Small intestine (tissue), 16 donors: ENCODE measurements around the gene DPH2. TPM values are rescaled to one million over a fixed set of nuclear protein-coding genes. Genes with fewer than 3 reads are reported as not detected.
A peak's percentile ranks its signal among the peaks of the same experiment; 100 is the strongest.

ENCODE experiments used
- DNase-seq, 2 donors: peaks; one replicate each; pipeline versions ENCODE4 v3.0.0 to v3.0.0-alpha.2; 2013
- FAIRE-seq: peaks from 2 replicates; lab custom pipeline; 2012; peaks lifted over from hg19 to GRCh38; lab: Jason Lieb, UNC
- H3K27ac ChIP-seq, 3 donors: one replicate each; pipeline ENCODE4 v1.5.1; 2013; ENCODE audit warnings: low read length in 2 of 3, mild to moderate bottlenecking in 2 of 3, control low read depth in 1 of 3, inconsistent platforms in 1 of 3, low read depth in 1 of 3, moderate library complexity in 1 of 3
- H3K27me3 ChIP-seq, 3 donors: one replicate each; pipeline ENCODE4 v1.6.1; 2013; ENCODE audit warnings: low read length in 3 of 3, inconsistent platforms in 1 of 3; ENCODE audit not compliant: control insufficient read depth in 3 of 3, insufficient read depth in 3 of 3
- H3K36me3 ChIP-seq, 3 donors: one replicate each; pipeline ENCODE4 v1.6.1; 2013; ENCODE audit warnings: low read length in 3 of 3, inconsistent platforms in 1 of 3, low read depth in 1 of 3, mild to moderate bottlenecking in 1 of 3, moderate library complexity in 1 of 3; ENCODE audit not compliant: control insufficient read depth in 3 of 3, insufficient read depth in 2 of 3
- H3K4me1 ChIP-seq, 3 donors: one replicate each; pipeline ENCODE4 v1.6.1; 2013; ENCODE audit warnings: low read length in 2 of 3, inconsistent platforms in 1 of 3, low read depth in 1 of 3, mild to moderate bottlenecking in 1 of 3, moderate library complexity in 1 of 3; ENCODE audit not compliant: control insufficient read depth in 3 of 3, insufficient read depth in 2 of 3
- H3K4me3 ChIP-seq, 3 donors: one replicate each; pipeline ENCODE4 v1.5.1; 2013; ENCODE audit warnings: low read length in 3 of 3, control low read depth in 1 of 3, inconsistent platforms in 1 of 3, low read depth in 1 of 3, mild to moderate bottlenecking in 1 of 3, moderate library complexity in 1 of 3
- H3K9me3 ChIP-seq, 2 donors: one replicate each; pipeline ENCODE4 v1.6.1; 2013; ENCODE audit warnings: low read depth in 1 of 2, low read length in 1 of 2; ENCODE audit not compliant: control insufficient read depth in 2 of 2, insufficient read depth in 1 of 2
- WGBS, 3 donors: extraction: QIAGEN DNeasy Blood & Tissue Kit; methylation state at CpG; one replicate each; pipeline ENCODE4 v1.1.7; 2013; 5-methylcytosine and 5-hydroxymethylcytosine counted together
- long read RNA-seq, 10 donors: transcript quantifications; one replicate each; lab custom pipeline, GENCODE V29; 2026
- polyA plus RNA-seq, 4 donors: library from polyadenylated mRNA; stranded (reverse) in 3 of 4; unstranded in 1 of 4; fragments of 200-250 nt in 3 of 4; fragments of 120-200 nt in 1 of 4; gene quantifications; one replicate each; pipeline versions ENCODE4 v1.2.1 to v1.2.3, GENCODE V29; 2013
- donor health status: healthy with polysubstance abuse.
- donor health status: control.
- donor health status: control.
- donor health status: Bipolar disorder and iron deficiency.
- donor health status: healthy.

The DPH2 gene, protein sequence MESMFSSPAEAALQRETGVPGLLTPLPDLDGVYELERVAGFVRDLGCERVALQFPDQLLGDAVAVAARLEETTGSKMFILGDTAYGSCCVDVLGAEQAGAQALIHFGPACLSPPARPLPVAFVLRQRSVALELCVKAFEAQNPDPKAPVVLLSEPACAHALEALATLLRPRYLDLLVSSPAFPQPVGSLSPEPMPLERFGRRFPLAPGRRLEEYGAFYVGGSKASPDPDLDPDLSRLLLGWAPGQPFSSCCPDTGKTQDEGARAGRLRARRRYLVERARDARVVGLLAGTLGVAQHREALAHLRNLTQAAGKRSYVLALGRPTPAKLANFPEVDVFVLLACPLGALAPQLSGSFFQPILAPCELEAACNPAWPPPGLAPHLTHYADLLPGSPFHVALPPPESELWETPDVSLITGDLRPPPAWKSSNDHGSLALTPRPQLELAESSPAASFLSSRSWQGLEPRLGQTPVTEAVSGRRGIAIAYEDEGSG
- polyA plus RNA-seq: 10 to 100 TPM in 3 of 4 donors, 1 to 10 TPM in 1; 5.8 to 25.2 (median 15.6) TPM
- long read RNA-seq, donor 1: 0 reads
- long read RNA-seq, donor 2, partial matches to known transcripts: 0 of 3 reads
- long read RNA-seq, donor 2, other reads (novel, unspliced or antisense): 0 of 3 reads
- long read RNA-seq, donor 3, partial matches to known transcripts: 0 of 2 reads
- long read RNA-seq, donor 3, other reads (novel, unspliced or antisense): 0 of 2 reads
- long read RNA-seq, donor 4: 0 reads
- long read RNA-seq, donor 5, partial matches to known transcripts: 0 of 2 reads
- long read RNA-seq, donor 5, other reads (novel, unspliced or antisense): 0 of 2 reads
- long read RNA-seq, donor 6, partial matches to known transcripts: 0 of 2 reads
- long read RNA-seq, donor 6, other reads (novel, unspliced or antisense): 0 of 2 reads
- long read RNA-seq, donor 7: 0 reads
- long read RNA-seq, donor 8: 0 reads
- long read RNA-seq, donor 9: 0 reads
- long read RNA-seq, donor 10, partial matches to known transcripts: 0 of 2 reads
- long read RNA-seq, donor 10, other reads (novel, unspliced or antisense): 0 of 2 reads

DNA sequence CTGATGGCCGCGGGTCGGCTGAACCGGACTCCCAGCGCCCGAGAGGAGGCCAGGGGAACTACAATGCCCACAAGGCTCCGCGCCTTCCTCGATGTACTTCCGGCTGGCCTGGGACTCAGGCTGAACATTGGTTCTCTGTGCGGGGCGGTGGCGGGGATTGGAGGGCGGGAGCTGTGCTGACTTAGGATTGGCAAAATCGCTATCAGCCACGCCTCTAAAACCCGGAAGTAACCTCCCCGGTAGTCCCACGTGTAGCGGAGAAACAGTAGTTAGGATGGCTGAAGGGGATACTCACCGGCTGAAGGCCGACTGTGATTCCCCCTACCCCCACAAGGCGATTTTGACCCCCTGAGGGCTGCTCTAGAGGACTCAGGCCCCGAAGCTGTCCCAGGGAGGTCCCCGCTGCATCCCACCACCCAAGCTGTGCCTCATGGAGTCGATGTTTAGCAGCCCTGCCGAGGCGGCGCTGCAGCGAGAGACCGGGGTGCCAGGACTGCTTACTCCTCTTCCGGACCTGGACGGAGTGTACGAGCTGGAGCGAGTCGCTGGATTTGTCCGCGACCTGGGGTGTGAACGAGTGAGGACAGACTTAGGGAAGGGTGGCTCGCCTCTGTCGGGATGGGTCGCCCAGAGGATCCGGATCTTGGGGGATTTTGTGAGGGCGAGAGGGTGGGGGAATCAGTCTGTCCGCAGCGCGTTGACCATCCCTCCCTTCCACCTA is at the start of gene DPH2:
DPH2 (plus strand) TSS at position 265 of the 721 bp plus-strand sequence; CDS start at position 431, 166 bp downstream.
- 0 to 1% (median 1%) methylated on average over 46 to 47 of the region's 47 CpGs for WGBS, 3 donors
- DNase-seq (peak; percentile 97), FAIRE-seq (no peak)
- Histone ChIP-seq H3K36me3 (peaks cover 0 to 49% (median 0%) of the 10 kb centered on the region in 3 donors), H3K4me1 (peaks cover 6 to 11% (median 9%) of the 10 kb centered on the region in 3 donors), H3K27ac (no peak within 1 kb of the TSS), H3K4me3 (peak within 1 kb of the TSS; percentile 67 to 74 (median 70)), H3K27me3 (no peaks in the 10 kb centered on the region), H3K9me3 (peaks cover 0 to 8% of the 10 kb centered on the region in 2 donors)

DNA sequence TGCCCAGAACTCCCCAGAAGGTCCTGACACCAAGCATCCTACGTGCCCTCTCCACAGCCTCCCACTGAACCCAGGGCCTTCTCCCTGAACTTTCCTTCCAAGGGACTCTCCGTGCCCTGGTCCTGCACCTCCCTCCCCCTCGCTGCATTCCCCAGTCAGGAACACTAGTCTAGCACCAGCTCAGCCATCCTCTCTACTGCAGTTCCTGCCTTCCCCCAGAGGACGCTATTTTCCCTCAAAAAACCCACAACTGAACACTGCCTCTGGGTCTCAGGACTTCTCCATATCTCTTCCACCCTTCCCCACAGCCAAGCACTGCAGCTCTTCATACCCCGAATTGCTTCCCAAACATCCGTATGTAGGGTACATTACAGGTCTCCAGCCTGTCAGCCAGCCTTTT is 48.8 kb upstream of the DPH2 start:
- DNase-seq (no peak), FAIRE-seq (no peak)
- H3K27me3 ChIP-seq: no peaks in the 10 kb centered on the region
- H3K36me3 ChIP-seq: peaks cover 0 to 6% (median 0%) of the 10 kb centered on the region in 3 donors
- no peaks in the 10 kb centered on the region for H3K9me3 ChIP-seq
- H3K4me1 ChIP-seq: no peaks in the 10 kb centered on the region
- WGBS, 3 donors: 93 to 97% (median 96%) methylated on average over 5 to 6 of the region's 6 CpGs
- H3K27ac ChIP-seq: no peak overlapping the region
- H3K4me3 ChIP-seq: no peak overlapping the region

- no peaks in the 10 kb centered on the region for H3K4me1 ChIP-seq
- no peak overlapping the region for H3K4me3 ChIP-seq
- 82 to 97% (median 86%) methylated on average over 4 of the region's 4 CpGs for WGBS, 3 donors
- H3K27ac ChIP-seq: no peak overlapping the region
- no peaks in the 10 kb centered on the region for H3K27me3 ChIP-seq
- no peak for DNase-seq
- peaks cover 0 to 8% (median 0%) of the 10 kb centered on the region in 3 donors for H3K36me3 ChIP-seq
- no peaks in the 10 kb centered on the region for H3K9me3 ChIP-seq
- no peak for FAIRE-seq
Measured at GRCh38 chr1:43924516-43924915, 45.3 kb upstream of the DPH2 start.

- WGBS, 3 donors: 89 to 92% (median 91%) methylated on average over 9 of the region's 9 CpGs
- Histone ChIP-seq H3K36me3 (peaks cover 0 to 18% (median 0%) of the 10 kb centered on the region in 3 donors), H3K9me3 (no peaks in the 10 kb centered on the region), H3K27ac (no peak overlapping the region), H3K27me3 (no peaks in the 10 kb centered on the region), H3K4me3 (no peak overlapping the region), H3K4me1 (no peaks in the 10 kb centered on the region)
- DNase-seq (no peak), FAIRE-seq (no peak)
Measured at GRCh38 chr1:43925846-43926245, 44.0 kb upstream of the DPH2 start.

GRCh38 chr1:43930168-43930948 is 39.5 kb upstream of the DPH2 start:
- no peak for FAIRE-seq
- no peak overlapping the region for H3K27ac ChIP-seq
- WGBS, 3 donors: 92 to 95% (median 93%) methylated on average over 10 of the region's 10 CpGs
- peaks cover 0 to 16% (median 0%) of the 10 kb centered on the region in 3 donors for H3K36me3 ChIP-seq
- no peaks in the 10 kb centered on the region for H3K9me3 ChIP-seq
- H3K4me3 ChIP-seq: no peak overlapping the region
- peaks cover 0 to 20% (median 3%) of the 10 kb centered on the region in 3 donors for H3K4me1 ChIP-seq
- peaks cover 0 to 22% (median 5%) of the 10 kb centered on the region in 3 donors for H3K27me3 ChIP-seq
- peak; percentile 24 to 31 for DNase-seq

DNA sequence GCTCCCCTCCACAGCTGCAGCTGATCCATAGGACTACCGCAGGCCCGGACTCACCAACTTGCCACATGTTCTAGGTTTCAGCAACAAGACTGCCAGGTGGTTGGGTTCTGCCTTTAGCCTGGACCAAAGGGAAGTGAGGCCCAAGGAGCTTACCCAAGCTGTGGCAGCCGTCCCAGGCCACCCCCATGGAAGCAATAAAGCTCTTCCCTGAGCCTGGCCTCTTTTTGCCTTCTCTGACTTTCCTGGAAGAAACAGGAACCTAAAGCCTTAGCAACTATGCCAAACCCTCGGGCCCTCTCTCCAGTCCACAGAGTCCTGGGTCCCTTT is 38.9 kb upstream of the DPH2 start:
- Histone ChIP-seq H3K4me1 (peaks cover 0 to 25% (median 3%) of the 10 kb centered on the region in 3 donors), H3K36me3 (peaks cover 0 to 12% (median 0%) of the 10 kb centered on the region in 3 donors), H3K27ac (no peak overlapping the region), H3K4me3 (no peak overlapping the region), H3K27me3 (peaks cover 0 to 24% (median 5%) of the 10 kb centered on the region in 3 donors), H3K9me3 (no peaks in the 10 kb centered on the region)
- DNase-seq: no peak
- 74 to 77% (median 74%) methylated on average over 4 of the region's 4 CpGs for WGBS, 3 donors
- FAIRE-seq: no peak
